Left renal cortex interstitium (tissue), 4 donors: ENCODE results near the gene MID1. TPM values are rescaled to one million over a fixed set of nuclear protein-coding genes. Genes with fewer than 3 reads are reported as not detected.
A peak's percentile ranks its signal among the peaks of the same experiment; 100 is the strongest.

Experiments
- DNase-seq, 4 donors: peaks; one replicate each; pipeline ENCODE4 v3.0.0-alpha.2; 2013; ENCODE audit warnings: low read depth in 4 of 4, low spot score in 2 of 4, missing footprints in 1 of 4
- polyA plus RNA-seq, 4 donors: library from polyadenylated mRNA; unstranded; fragments of 120-200 nt; gene quantifications; one replicate each; pipeline ENCODE4 v1.2.1, GENCODE V29; 2013; ENCODE audit not compliant: insufficient read length in 4 of 4

The MID1 gene, protein sequence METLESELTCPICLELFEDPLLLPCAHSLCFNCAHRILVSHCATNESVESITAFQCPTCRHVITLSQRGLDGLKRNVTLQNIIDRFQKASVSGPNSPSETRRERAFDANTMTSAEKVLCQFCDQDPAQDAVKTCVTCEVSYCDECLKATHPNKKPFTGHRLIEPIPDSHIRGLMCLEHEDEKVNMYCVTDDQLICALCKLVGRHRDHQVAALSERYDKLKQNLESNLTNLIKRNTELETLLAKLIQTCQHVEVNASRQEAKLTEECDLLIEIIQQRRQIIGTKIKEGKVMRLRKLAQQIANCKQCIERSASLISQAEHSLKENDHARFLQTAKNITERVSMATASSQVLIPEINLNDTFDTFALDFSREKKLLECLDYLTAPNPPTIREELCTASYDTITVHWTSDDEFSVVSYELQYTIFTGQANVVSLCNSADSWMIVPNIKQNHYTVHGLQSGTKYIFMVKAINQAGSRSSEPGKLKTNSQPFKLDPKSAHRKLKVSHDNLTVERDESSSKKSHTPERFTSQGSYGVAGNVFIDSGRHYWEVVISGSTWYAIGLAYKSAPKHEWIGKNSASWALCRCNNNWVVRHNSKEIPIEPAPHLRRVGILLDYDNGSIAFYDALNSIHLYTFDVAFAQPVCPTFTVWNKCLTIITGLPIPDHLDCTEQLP
- 10 to 100 TPM; 19.4 to 28.9 (median 25.5) TPM for polyA plus RNA-seq

DNA sequence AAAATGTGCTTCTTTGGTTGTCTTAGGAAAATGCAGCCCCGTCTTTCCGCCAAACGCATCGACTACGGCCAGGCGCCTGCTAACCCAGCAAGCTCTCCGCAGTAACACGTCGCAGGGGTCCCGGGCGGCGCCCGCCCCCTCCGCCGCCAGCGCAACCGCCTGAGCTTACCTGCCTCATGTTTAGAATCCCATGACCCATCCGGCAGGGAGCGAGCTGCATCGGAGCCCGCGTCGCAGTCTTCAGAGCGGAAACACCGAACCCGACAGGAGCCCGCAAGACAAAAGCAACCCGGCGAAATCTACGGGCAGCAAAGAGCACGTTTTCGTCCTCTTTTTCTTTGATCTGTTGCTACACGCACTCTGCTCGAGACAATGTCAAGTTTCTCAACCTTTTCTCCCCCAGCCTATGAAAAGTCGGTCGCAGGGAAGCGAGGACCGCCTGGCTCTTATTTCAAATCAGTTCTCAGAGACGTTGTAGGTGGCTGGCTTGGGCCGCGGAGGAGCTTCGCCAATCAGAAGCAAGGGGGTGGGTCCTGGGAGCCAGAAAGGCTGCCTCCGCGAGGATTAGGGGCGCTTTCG lies at the start of gene MID1:
Gene MID1 (minus strand): TSS at position 465 of the 579 bp plus-strand sequence. CDS start 53,038 bp downstream, outside the sequence.
- peak in 3 of 4 donors; percentile 60 to 73 (median 66) for DNase-seq

- no peak for DNase-seq
These were observed 46.8 kb upstream of the MID1 start for GRCh38 chrX:10667143-10667542.

GRCh38 chrX:10666102-10666501 lies 45.7 kb upstream of the MID1 start:
- DNase-seq, result no peak

GRCh38 chrX:10665681-10666080 lies 45.3 kb upstream of the MID1 start:
- DNase-seq, result no peak

GRCh38 chrX:10660171-10660570 lies 39.8 kb upstream of the MID1 start:
- no peak for DNase-seq

- no peak for DNase-seq
These were observed 35.8 kb upstream of the MID1 start for GRCh38 chrX:10656214-10656613.

DNA sequence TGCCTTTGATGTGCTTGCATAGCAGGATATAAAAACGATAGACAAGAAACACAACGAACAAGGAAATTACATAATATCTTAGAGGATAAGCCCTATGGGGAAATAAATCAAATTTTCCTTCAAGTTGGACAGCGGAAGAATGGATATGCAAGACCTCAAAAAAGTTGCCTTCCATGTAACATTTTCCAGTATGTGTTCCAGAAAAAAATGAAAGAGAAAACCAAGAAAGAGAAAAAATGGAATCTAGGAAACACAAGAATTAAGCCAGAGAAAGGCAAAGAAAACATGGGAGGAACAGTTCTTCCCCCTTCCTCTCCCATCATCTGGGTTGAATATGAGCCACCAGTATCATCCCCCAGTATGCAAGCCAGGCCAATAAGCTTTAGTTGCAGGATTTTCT lies 34.6 kb upstream of the MID1 start:
- DNase-seq, result no peak

GRCh38 chrX:10653302-10653701 lies 32.9 kb upstream of the MID1 start:
- DNase-seq, result no peak

GRCh38 chrX:10649265-10649664 lies 28.9 kb upstream of the MID1 start:
- DNase-seq, result no peak

- no peak for DNase-seq
These were observed 28.2 kb upstream of the MID1 start for GRCh38 chrX:10648614-10649013.

DNA sequence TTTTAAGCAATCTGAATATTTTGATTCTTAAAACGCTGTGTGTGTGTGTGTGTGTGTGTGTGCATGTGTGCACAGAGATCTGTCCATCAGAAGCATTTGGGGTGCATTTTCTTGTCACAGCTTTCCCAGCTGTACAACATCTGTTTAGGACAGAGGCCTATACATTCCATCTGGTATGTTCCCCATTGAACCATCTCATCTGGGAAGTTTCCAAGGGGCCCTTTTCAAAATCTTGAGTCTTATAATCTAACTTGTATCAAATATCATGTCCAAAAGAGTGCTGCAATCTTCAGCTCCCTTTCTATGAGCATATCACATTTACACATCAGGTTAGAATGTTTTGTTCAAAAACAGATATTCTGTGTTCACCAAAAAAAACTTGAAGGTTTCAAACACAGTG lies 16.5 kb upstream of the MID1 start:
- no peak for DNase-seq

GRCh38 chrX:10636337-10636736 lies 16.0 kb upstream of the MID1 start:
- DNase-seq, result no peak

DNA sequence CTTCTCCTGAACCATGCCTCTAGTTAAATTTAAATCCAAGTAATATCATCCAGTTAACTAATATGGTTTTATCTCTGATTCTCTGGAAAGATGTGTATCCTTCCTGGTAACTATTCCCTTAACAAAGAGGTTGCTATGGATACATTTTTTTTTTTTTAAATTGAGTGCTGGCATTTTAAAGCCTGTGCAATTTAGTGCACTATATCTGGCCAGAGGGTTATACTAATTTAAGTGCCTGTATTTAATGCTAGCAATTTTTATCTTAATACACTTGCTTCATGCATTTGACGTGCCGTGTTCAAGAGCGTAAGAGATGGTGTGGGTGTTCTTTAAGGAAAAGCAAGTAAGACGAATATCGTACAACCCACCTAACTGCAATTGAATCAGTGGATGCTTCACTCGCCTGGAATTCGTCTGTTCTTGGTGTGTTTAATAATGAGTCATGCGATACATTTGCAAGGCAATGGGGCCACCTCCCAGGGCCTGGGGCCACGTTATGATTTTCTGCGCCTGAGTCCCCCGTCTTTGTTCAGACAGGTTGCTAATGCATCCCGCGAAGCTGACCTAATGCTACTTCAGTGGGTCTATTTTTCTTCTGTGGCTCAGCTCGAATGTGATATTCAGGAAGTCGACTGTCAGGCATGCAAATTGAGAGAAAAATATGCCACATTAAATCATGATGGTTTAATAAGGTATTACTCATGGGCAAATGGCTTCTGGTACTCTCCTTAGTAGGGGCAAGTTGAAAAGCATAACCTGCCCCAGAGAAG lies 14.2 kb upstream of the MID1 start:
- no peak for DNase-seq

GRCh38 chrX:10633722-10634121 lies 13.3 kb upstream of the MID1 start:
- DNase-seq, result no peak

- no peak for DNase-seq
These were observed 11.2 kb upstream of the MID1 start for GRCh38 chrX:10631416-10632145.

GRCh38 chrX:10630320-10630719 lies 9.9 kb upstream of the MID1 start:
- no peak for DNase-seq

GRCh38 chrX:10629905-10630304 lies 9.5 kb upstream of the MID1 start:
- no peak for DNase-seq

GRCh38 chrX:10628906-10629305 lies 8.5 kb upstream of the MID1 start:
- no peak for DNase-seq

DNA sequence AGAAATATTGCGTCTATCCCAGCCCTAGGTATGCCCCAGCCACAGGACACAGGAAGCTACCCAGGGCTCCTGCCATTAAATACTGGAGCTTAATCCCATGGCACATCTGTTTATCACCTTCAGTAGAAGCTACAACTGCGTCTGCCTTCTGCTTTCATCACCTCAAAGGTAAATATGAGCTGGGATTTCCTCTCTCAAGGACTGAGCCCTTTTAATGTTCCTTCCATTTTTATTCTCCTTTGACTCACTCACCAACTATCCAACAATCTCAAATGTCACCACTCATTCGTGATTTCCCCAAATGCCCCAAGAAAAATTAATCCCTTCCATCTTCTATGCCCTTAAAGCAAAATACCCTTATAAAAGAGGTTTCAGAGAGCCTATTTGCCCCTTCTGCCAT lies 1.8 kb upstream of the MID1 start:
- no peak for DNase-seq

DNA sequence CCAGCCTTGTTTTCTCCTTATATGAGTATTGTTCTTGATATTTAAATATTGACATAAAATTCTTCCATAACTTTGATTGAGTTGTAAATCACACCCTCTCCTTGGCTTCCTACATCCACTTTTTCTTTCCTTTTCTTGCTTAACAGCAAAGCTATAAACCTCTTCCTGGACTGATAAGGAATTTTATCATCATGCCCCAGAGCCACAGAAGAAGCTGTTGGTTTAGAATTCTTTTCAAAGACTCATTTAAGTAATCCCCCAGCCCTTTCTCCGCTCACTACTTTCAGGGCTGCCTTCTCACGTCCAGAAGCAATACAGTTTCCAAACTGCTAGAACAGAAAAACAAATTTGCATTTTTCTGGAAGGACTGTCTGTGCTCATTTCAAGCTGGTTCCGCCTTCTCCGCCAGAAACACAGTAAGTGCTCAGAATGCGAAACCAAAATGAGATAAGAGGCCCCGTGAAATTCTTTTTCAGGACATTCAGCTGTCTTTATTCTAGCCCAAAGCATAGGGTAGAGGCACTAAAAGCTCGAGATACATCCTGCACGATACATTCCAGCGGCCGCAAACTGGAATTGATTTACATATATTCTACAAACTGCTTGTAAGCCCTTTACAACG lies 849 bp downstream of the MID1 start:
- DNase-seq, result no peak
